ENCODE results near the gene ARHGEF9.

DNA sequence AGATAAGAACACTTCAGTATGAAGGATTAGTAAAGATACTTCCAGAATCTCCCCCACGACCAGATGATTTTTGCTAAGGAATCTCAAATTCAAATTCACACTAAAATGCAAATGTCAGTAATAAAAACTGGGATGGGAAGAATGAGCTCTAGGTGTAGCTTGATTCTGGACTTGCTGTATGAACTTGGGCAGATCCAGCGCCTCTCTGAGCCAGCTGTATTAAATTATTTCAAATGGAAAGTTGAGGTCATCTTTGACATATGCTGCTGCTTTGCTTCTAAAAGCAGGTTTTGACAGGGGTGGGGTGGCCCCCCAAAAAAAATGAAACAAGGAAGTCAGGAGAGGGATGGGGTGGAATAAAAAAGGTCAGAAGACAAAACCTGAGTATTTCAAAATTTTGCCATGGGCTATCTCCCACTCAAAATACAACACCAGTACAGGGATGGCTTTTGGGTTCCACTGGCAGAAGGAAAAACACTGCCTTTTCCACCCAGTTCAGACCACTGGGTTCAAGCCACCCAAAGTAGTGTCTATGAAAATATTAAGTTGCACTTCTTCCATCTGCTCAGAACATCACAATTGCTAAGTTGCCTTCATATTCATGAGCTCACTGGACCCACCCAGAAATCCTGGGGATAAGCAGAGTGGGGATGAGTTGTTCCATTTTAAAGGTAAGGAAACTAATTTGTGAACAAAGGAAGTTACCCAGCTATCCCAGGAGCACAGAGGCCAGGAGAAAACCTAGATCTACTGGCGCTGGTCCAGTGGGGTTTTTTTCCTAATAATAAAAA lies 47.7 kb downstream of the ARHGEF9 start:
- TF ChIP-seq, protein P1, sequence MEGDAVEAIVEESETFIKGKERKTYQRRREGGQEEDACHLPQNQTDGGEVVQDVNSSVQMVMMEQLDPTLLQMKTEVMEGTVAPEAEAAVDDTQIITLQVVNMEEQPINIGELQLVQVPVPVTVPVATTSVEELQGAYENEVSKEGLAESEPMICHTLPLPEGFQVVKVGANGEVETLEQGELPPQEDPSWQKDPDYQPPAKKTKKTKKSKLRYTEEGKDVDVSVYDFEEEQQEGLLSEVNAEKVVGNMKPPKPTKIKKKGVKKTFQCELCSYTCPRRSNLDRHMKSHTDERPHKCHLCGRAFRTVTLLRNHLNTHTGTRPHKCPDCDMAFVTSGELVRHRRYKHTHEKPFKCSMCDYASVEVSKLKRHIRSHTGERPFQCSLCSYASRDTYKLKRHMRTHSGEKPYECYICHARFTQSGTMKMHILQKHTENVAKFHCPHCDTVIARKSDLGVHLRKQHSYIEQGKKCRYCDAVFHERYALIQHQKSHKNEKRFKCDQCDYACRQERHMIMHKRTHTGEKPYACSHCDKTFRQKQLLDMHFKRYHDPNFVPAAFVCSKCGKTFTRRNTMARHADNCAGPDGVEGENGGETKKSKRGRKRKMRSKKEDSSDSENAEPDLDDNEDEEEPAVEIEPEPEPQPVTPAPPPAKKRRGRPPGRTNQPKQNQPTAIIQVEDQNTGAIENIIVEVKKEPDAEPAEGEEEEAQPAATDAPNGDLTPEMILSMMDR (IDR thresholded peaks at IDR 0.05; ENCODE audit: low read length) = no peak
- no peak for TF ChIP-seq EZH2 (IDR thresholded peaks at IDR 0.05; ENCODE audit: borderline replicate concordance, low read length)
